Esophagus squamous epithelium (tissue), 4 donors: ENCODE measurements around the gene PRRT1B.

Source experiments
- POLR2A ChIP-seq, 4 donors: fragments of 450-650 bp; IDR thresholded peaks; one replicate each; pipeline ENCODE4 v1.6.1; 2017; ENCODE audit warnings: antibody characterized with exemption in 4 of 4, mild to moderate bottlenecking in 4 of 4, moderate library complexity in 3 of 4
- TF ChIP-seq, protein P1 (sequence below), 6 experiments: fragments of 450-650 bp in 4 of 6; fragments of 200-600 bp in 2 of 6; sonication (generic) in 2 of 6; IDR thresholded peaks; one replicate each; pipeline ENCODE4 v1.5.1; 2016 to 2019; ENCODE audit warnings: antibody characterized with exemption in 6 of 6, mild to moderate bottlenecking in 4 of 6, moderate library complexity in 4 of 6

DNA sequence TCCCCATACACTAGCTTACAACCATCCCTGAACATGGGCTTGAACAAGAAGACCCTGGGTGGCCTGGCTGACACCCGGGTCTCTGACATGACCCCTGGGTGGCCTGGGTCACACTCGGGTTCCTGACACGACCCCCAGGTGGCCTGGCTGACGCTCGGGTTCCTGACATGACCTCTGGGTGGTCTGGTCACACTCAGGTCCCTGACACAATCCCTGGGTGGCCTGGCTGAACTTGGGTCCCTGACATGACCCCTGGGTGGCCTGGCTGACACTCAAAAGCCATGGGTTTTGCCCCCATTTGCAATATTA is 38.0 kb downstream of the PRRT1B start:
- TF ChIP-seq, protein P1, sequence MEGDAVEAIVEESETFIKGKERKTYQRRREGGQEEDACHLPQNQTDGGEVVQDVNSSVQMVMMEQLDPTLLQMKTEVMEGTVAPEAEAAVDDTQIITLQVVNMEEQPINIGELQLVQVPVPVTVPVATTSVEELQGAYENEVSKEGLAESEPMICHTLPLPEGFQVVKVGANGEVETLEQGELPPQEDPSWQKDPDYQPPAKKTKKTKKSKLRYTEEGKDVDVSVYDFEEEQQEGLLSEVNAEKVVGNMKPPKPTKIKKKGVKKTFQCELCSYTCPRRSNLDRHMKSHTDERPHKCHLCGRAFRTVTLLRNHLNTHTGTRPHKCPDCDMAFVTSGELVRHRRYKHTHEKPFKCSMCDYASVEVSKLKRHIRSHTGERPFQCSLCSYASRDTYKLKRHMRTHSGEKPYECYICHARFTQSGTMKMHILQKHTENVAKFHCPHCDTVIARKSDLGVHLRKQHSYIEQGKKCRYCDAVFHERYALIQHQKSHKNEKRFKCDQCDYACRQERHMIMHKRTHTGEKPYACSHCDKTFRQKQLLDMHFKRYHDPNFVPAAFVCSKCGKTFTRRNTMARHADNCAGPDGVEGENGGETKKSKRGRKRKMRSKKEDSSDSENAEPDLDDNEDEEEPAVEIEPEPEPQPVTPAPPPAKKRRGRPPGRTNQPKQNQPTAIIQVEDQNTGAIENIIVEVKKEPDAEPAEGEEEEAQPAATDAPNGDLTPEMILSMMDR (IDR thresholded peaks at IDR 0.05): no peak
- no peak for TF ChIP-seq POLR2A (IDR thresholded peaks at IDR 0.05)
